Activated effector memory CD4-positive, alpha-beta T cell treated with Interleukin-2 at 50 U/mL for 16 hours (primary cell): ENCODE data around the gene TAC4.
A peak's percentile ranks its signal among the peaks of the same experiment; 100 is the strongest.

Experiments
- DNase-seq: peaks from one replicate; pipeline ENCODE4 v3.0.0-alpha.2; 2020

TAC4 gene

GRCh38 chr17:49872754-49873377, 25.0 kb upstream of the TAC4 start:
- no peak for DNase-seq

GRCh38 chr17:49871211-49871610, 23.3 kb upstream of the TAC4 start:
- DNase-seq = no peak

GRCh38 chr17:49870298-49870697, 22.4 kb upstream of the TAC4 start:
- no peak for DNase-seq

- no peak for DNase-seq
Measured at GRCh38 chr17:49869038-49869374, 21.1 kb upstream of the TAC4 start.

- no peak for DNase-seq
Measured at GRCh38 chr17:49866882-49867413, 19.1 kb upstream of the TAC4 start.

- DNase-seq = no peak
Measured at GRCh38 chr17:49866019-49866380, 18.1 kb upstream of the TAC4 start.

GRCh38 chr17:49862781-49863331, 15.0 kb upstream of the TAC4 start:
- no peak for DNase-seq

- DNase-seq = peak; percentile 18
Measured at GRCh38 chr17:49861150-49861884, 13.4 kb upstream of the TAC4 start.

GRCh38 chr17:49859991-49860953, 12.4 kb upstream of the TAC4 start:
- DNase-seq = no peak

- DNase-seq = no peak
Measured at GRCh38 chr17:49858796-49859195, 10.9 kb upstream of the TAC4 start.

- DNase-seq = no peak
Measured at GRCh38 chr17:49854126-49854525, 6.3 kb upstream of the TAC4 start.

- DNase-seq = no peak
Measured at GRCh38 chr17:49853470-49854015, 5.7 kb upstream of the TAC4 start.

- DNase-seq = peak; percentile 48
Measured at GRCh38 chr17:49851387-49852291, 3.8 kb upstream of the TAC4 start.

- no peak for DNase-seq
Measured at GRCh38 chr17:49850772-49851386, 3.0 kb upstream of the TAC4 start.

- DNase-seq = no peak
Measured at GRCh38 chr17:49850218-49850610, 2.3 kb upstream of the TAC4 start.

GRCh38 chr17:49848739-49849138, 870 bp upstream of the TAC4 start:
- no peak for DNase-seq

GRCh38 chr17:49846938-49847712, 744 bp downstream of the TAC4 start:
- no peak for DNase-seq

GRCh38 chr17:49845321-49845720, 2.5 kb downstream of the TAC4 start:
- no peak for DNase-seq

- DNase-seq = no peak
Measured at GRCh38 chr17:49843774-49844350, 4.0 kb downstream of the TAC4 start.

- DNase-seq = no peak
Measured at GRCh38 chr17:49842846-49843245, 5.0 kb downstream of the TAC4 start.
